Measurements from ENCODE around the gene HLA-F.

- no peak for TF ChIP-seq CTCF (tag by site-specific recombination; IDR thresholded peaks at IDR 0.05)
- no peak for TF ChIP-seq ZNF26 (tag by site-specific recombination; IDR thresholded peaks at IDR 0.05)
- TF ChIP-seq ZFP69B (tag by site-specific recombination; IDR thresholded peaks at IDR 0.05), result no peak
- TF ChIP-seq ZNF274 (IDR thresholded peaks at IDR 0.05; ENCODE audit: low read length), result no peak
- TF ChIP-seq ZNF274 (tag by site-specific recombination; IDR thresholded peaks at IDR 0.05; ENCODE audit: borderline replicate concordance), result no peak
- no peak for TF ChIP-seq ZNF600 (tag by site-specific recombination; IDR thresholded peaks at IDR 0.05)
- TF ChIP-seq PRDM10 (tag by site-specific recombination; IDR thresholded peaks at IDR 0.05), result no peak
- TF ChIP-seq ZNF704 (tag by site-specific recombination; IDR thresholded peaks at IDR 0.05), result no peak
These were observed 53.5 kb downstream of the HLA-F start for GRCh38 chr6:29776684-29777083.
